NCI-H1105 treated with DMSO at 0.1 percent for 48 hours (cell line): ENCODE data around the gene STAT3.
A peak's percentile ranks its signal among the peaks of the same experiment; 100 is the strongest.
"Not testable (repeated sequence)": the region's sequence is repeated elsewhere in the genome, so short reads cannot be mapped to it uniquely, and the experiment has no call there.

Experiments used
- DNase-seq: peaks from one replicate; lab custom pipeline; 2025; lab: John Stamatoyannopoulos, UW

Gene STAT3

GRCh38 chr17:42346481-42346880 is 41.8 kb downstream of the STAT3 start:
- DNase-seq, result no peak

GRCh38 chr17:42345396-42346073 is 42.7 kb downstream of the STAT3 start:
- no peak for DNase-seq

- DNase-seq, result no peak
These were observed 45.8 kb downstream of the STAT3 start for GRCh38 chr17:42342242-42343008.

GRCh38 chr17:42341568-42341967 is 46.7 kb downstream of the STAT3 start:
- no peak for DNase-seq

- DNase-seq, result no peak
These were observed 47.5 kb downstream of the STAT3 start for GRCh38 chr17:42340691-42341127.

GRCh38 chr17:42339221-42339620 is 49.0 kb downstream of the STAT3 start:
- DNase-seq, result no peak

- no peak for DNase-seq
These were observed 49.7 kb downstream of the STAT3 start for GRCh38 chr17:42338427-42338985.

- no peak for DNase-seq
These were observed 50.8 kb downstream of the STAT3 start for GRCh38 chr17:42337442-42337841.

GRCh38 chr17:42334677-42335076 is 53.6 kb downstream of the STAT3 start:
- no peak for DNase-seq

- DNase-seq, result no peak
These were observed 55.2 kb downstream of the STAT3 start for GRCh38 chr17:42333053-42333452.

GRCh38 chr17:42329025-42329976 is 58.9 kb downstream of the STAT3 start:
- DNase-seq, result no peak

- no peak for DNase-seq
These were observed 63.2 kb downstream of the STAT3 start for GRCh38 chr17:42325026-42325425.

GRCh38 chr17:42323268-42323773 is 64.9 kb downstream of the STAT3 start:
- no peak for DNase-seq

- peak; percentile 83 for DNase-seq
These were observed 65.6 kb downstream of the STAT3 start for GRCh38 chr17:42322382-42323267.

- DNase-seq, result no peak
These were observed 66.7 kb downstream of the STAT3 start for GRCh38 chr17:42321555-42321954.

- DNase-seq, result not testable (repeated sequence)
These were observed 70.3 kb downstream of the STAT3 start for GRCh38 chr17:42317967-42318366.

- DNase-seq, result no peak
These were observed 70.9 kb downstream of the STAT3 start for GRCh38 chr17:42317266-42317845.

GRCh38 chr17:42316755-42317154 is 71.5 kb downstream of the STAT3 start:
- no peak for DNase-seq

- DNase-seq, result no peak
These were observed 72.7 kb downstream of the STAT3 start for GRCh38 chr17:42315402-42316156.
